ENCODE data around the gene SIGLEC11. TPM values are rescaled to one million over a fixed set of nuclear protein-coding genes. Genes with fewer than 3 reads are reported as not detected.
A peak's percentile ranks its signal among the peaks of the same experiment; 100 is the strongest.
"Not testable (repeated sequence)": the region's sequence is repeated elsewhere in the genome, so short reads cannot be mapped to it uniquely, and the experiment has no call there.

The SIGLEC11 gene, protein sequence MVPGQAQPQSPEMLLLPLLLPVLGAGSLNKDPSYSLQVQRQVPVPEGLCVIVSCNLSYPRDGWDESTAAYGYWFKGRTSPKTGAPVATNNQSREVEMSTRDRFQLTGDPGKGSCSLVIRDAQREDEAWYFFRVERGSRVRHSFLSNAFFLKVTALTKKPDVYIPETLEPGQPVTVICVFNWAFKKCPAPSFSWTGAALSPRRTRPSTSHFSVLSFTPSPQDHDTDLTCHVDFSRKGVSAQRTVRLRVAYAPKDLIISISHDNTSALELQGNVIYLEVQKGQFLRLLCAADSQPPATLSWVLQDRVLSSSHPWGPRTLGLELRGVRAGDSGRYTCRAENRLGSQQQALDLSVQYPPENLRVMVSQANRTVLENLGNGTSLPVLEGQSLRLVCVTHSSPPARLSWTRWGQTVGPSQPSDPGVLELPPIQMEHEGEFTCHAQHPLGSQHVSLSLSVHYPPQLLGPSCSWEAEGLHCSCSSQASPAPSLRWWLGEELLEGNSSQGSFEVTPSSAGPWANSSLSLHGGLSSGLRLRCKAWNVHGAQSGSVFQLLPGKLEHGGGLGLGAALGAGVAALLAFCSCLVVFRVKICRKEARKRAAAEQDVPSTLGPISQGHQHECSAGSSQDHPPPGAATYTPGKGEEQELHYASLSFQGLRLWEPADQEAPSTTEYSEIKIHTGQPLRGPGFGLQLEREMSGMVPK
- total RNA-seq (2014; rRNA removed; shearing (Covaris generic)) (not detected in 2 replicates), total RNA-seq (2022) (not detected in 2 replicates), Bru-seq, nascent RNA (not detected), BruChase-seq, experiment 1, labeled RNA remaining after a 6-hour chase (not detected), BruChase-seq, experiment 2, labeled RNA remaining after a 2-hour chase (not detected)
- long read RNA-seq, result 0 reads

DNA sequence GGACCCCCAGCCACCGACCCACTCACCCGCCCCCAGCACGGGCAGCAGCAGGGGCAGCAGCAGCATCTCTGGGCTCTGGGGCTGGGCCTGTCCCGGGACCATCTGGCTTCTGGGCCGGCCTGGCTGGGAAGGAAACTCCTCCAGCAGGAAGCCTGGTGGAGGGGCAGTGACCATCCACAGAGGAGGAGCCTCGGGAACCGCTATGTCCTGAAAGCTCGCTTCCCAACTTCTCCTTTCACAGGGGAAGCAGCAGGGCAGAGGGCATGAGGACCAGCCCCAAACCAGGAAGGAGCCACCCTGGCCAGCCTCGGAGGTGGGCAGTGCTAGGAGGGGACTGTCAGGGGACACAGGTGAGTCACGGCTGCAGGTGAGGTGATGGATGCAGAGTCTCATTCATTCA lies at the start of gene SIGLEC11:
SIGLEC11 (minus strand) TSS at position 193 of the 400 bp plus-strand sequence; CDS start at position 102, 91 bp downstream.
- DNase-seq (ENCODE audit: low spot score); H3K79me2 ChIP-seq (ENCODE audit: insufficient read depth, low read depth, low read length); H2AFZ ChIP-seq (ENCODE audit: low read length); H3K36me3 ChIP-seq (ENCODE audit: insufficient read depth, low read length); CTCF ChIA-PET (ENCODE audit: unreplicated experiment); intact Hi-C loops (cut with micrococcal nuclease; ENCODE audit: unreplicated experiment); H3K9me3 ChIP-seq (ENCODE audit: low read length); POLR2A ChIA-PET; H3K4me2 ChIP-seq (ENCODE audit: low read length); H3K27ac ChIP-seq (ENCODE audit: low read depth, low read length, poor library complexity, severe bottlenecking); H3K9me2 ChIP-seq (ENCODE audit: insufficient read depth, low read length); H4K20me1 ChIP-seq (ENCODE audit: insufficient read depth, low read length); H3K4me1 ChIP-seq (ENCODE audit: insufficient read depth, low read length, poor library complexity, severe bottlenecking); BruUV-seq (replicated peaks); H3K4me3 ChIP-seq (ENCODE audit: low read depth, low read length, poor library complexity, severe bottlenecking): not testable (repeated sequence)

DNA sequence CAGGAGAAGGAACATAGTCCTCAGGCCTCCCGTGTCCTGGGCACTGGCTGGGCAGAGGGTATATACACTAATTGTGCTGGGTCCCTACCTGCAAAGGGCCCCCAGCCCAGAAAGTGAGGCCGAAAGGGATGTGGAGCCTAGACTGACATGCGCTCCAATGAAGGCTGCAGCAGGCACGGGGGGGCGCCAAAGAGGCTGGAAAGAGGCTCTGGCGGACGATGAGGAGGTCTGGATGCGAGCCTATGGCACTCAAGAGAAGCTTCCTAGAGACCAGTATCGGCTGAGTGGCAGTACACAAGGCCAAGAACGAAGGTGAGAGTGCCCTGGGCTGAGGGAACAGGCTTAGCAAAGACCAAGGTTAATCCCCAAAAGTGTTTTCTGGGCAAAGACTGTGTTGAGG lies 47.6 kb upstream of the SIGLEC11 start:
- intact Hi-C loops (cut with micrococcal nuclease; ENCODE audit: unreplicated experiment), result no loop called here
- H3K27ac ChIP-seq (ENCODE audit: low read depth, low read length, poor library complexity, severe bottlenecking), result no peak overlapping the region
- BruUV-seq (replicated peaks), result no TSS peak
- no peaks in the 10 kb centered on the region for H3K9me3 ChIP-seq (ENCODE audit: low read length)
- H3K4me3 ChIP-seq (ENCODE audit: low read depth, low read length, poor library complexity, severe bottlenecking), result no peak overlapping the region
- no peak for DNase-seq (ENCODE audit: low spot score)
- no peaks in the 10 kb centered on the region for H3K9me2 ChIP-seq (ENCODE audit: insufficient read depth, low read length)
- no peak for TF ChIP-seq EZH2phosphoT487 (IDR thresholded peaks at IDR 0.05; ENCODE audit: borderline replicate concordance, low read depth, low read length)
- TF ChIP-seq, protein P1, sequence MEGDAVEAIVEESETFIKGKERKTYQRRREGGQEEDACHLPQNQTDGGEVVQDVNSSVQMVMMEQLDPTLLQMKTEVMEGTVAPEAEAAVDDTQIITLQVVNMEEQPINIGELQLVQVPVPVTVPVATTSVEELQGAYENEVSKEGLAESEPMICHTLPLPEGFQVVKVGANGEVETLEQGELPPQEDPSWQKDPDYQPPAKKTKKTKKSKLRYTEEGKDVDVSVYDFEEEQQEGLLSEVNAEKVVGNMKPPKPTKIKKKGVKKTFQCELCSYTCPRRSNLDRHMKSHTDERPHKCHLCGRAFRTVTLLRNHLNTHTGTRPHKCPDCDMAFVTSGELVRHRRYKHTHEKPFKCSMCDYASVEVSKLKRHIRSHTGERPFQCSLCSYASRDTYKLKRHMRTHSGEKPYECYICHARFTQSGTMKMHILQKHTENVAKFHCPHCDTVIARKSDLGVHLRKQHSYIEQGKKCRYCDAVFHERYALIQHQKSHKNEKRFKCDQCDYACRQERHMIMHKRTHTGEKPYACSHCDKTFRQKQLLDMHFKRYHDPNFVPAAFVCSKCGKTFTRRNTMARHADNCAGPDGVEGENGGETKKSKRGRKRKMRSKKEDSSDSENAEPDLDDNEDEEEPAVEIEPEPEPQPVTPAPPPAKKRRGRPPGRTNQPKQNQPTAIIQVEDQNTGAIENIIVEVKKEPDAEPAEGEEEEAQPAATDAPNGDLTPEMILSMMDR (conservative IDR thresholded peaks at IDR 0.05; ENCODE audit: low read length), result peak; percentile 66
- H3K4me1 ChIP-seq (ENCODE audit: insufficient read depth, low read length, poor library complexity, severe bottlenecking), result no peaks in the 10 kb centered on the region
- no peak overlapping the region for H3K4me2 ChIP-seq (ENCODE audit: low read length)
- H2AFZ ChIP-seq (ENCODE audit: low read length), result no peak overlapping the region
- H3K36me3 ChIP-seq (ENCODE audit: insufficient read depth, low read length), result peaks cover 56% of the 10 kb centered on the region
- POLR2A ChIA-PET, result no interaction called here
- no peaks in the 10 kb centered on the region for H3K79me2 ChIP-seq (ENCODE audit: insufficient read depth, low read depth, low read length)
- no peaks in the 10 kb centered on the region for H4K20me1 ChIP-seq (ENCODE audit: insufficient read depth, low read length)
- CTCF ChIA-PET (ENCODE audit: unreplicated experiment), result no interaction called here

DNA sequence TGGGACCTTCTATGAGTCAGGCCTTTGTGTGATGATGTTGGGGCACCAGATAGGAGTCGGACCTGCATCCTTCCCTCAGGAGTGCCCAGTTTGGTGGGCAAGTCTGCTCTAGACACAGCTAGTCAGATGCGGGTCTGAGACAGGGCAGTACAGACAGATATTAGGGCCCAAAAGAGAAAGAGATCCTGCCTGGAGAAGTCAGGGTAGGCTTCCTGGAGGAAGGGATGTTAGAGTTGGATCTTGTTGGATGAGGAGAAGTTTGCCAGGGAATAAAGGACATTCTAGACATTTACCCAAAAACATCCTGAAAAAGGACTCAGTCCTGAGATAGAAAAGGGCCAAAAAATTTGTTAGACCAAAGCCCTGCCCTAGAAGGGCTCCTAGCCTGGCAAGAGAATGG lies 47.0 kb upstream of the SIGLEC11 start:
- POLR2A ChIA-PET, result no interaction called here
- Histone ChIP-seq H3K36me3 (ENCODE audit: insufficient read depth, low read length) (peaks cover 55% of the 10 kb centered on the region), H3K9me2 (ENCODE audit: insufficient read depth, low read length) (no peaks in the 10 kb centered on the region), H4K20me1 (ENCODE audit: insufficient read depth, low read length) (no peaks in the 10 kb centered on the region), H3K4me1 (ENCODE audit: insufficient read depth, low read length, poor library complexity, severe bottlenecking) (no peaks in the 10 kb centered on the region), H3K9me3 (ENCODE audit: low read length) (no peaks in the 10 kb centered on the region), H3K27ac (ENCODE audit: low read depth, low read length, poor library complexity, severe bottlenecking) (no peak overlapping the region), H3K79me2 (ENCODE audit: insufficient read depth, low read depth, low read length) (no peaks in the 10 kb centered on the region), H2AFZ (ENCODE audit: low read length) (no peak overlapping the region), H3K4me2 (ENCODE audit: low read length) (no peak overlapping the region), H3K4me3 (ENCODE audit: low read depth, low read length, poor library complexity, severe bottlenecking) (no peak overlapping the region)
- no TSS peak for BruUV-seq (replicated peaks)
- DNase-seq (ENCODE audit: low spot score), result no peak
- intact Hi-C loops (cut with micrococcal nuclease; ENCODE audit: unreplicated experiment), result no loop called here
- CTCF ChIA-PET (ENCODE audit: unreplicated experiment), result no interaction called here
- TF ChIP-seq EZH2phosphoT487 (IDR thresholded peaks at IDR 0.05; ENCODE audit: borderline replicate concordance, low read depth, low read length), result no peak
- TF ChIP-seq, protein P1 (conservative IDR thresholded peaks at IDR 0.05; ENCODE audit: low read length), result no peak

All from OCI-LY7 (cell line).